Measurements from ENCODE around the gene TRAF2.
A peak's percentile ranks its signal among the peaks of the same experiment; 100 is the strongest.

Gene TRAF2

GRCh38 chr9:136957461-136957860 is 71.1 kb downstream of the TRAF2 start:
- Mint-ChIP-seq H3K4me3 (no peak overlapping the region), H3K9me3 (peaks cover 9 to 13% of the 10 kb centered on the region in 2 donors), H3K27ac (no peak overlapping the region), H3K27me3 (no peaks in the 10 kb centered on the region), H3K4me1 (peaks cover 39% of the 10 kb centered on the region)
- ATAC-seq (no peak), DNase-seq (no peak)

DNA sequence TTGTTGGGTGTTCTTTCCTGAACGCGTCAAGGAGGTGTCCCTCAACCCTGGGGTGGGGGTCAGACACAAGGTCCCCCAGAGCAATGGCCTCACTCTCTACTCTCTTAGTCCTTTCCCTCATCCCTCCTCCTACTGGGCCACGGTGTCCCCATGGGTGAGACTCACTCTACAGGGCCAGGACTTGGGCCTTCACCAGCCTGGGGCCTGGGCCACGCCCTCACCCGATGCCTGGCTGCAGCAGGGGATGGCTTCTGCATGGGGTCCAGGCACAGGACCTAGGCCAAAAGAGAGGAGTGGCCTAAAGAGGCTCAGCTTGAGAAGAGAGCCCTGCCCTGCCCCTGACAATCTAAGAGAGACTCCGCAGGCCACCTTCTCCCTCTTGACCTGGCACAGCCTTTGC is 71.6 kb downstream of the TRAF2 start:
- ATAC-seq (no peak), DNase-seq (no peak)
- no peak overlapping the region for H3K27ac Mint-ChIP-seq
- H3K9me3 Mint-ChIP-seq, result peaks cover 9 to 13% of the 10 kb centered on the region in 2 donors
- no peaks in the 10 kb centered on the region for H3K27me3 Mint-ChIP-seq
- peaks cover 43% of the 10 kb centered on the region for H3K4me1 Mint-ChIP-seq
- no peak overlapping the region for H3K4me3 Mint-ChIP-seq

- no peak overlapping the region for H3K27ac Mint-ChIP-seq
- H3K4me1 Mint-ChIP-seq, result peaks cover 47% of the 10 kb centered on the region
- ATAC-seq (no peak), DNase-seq (no peak)
- H3K4me3 Mint-ChIP-seq, result no peak overlapping the region
- peaks cover 9 to 13% of the 10 kb centered on the region in 2 donors for H3K9me3 Mint-ChIP-seq
- no peaks in the 10 kb centered on the region for H3K27me3 Mint-ChIP-seq
Measured at GRCh38 chr9:136958473-136958872, 72.2 kb downstream of the TRAF2 start.

DNA sequence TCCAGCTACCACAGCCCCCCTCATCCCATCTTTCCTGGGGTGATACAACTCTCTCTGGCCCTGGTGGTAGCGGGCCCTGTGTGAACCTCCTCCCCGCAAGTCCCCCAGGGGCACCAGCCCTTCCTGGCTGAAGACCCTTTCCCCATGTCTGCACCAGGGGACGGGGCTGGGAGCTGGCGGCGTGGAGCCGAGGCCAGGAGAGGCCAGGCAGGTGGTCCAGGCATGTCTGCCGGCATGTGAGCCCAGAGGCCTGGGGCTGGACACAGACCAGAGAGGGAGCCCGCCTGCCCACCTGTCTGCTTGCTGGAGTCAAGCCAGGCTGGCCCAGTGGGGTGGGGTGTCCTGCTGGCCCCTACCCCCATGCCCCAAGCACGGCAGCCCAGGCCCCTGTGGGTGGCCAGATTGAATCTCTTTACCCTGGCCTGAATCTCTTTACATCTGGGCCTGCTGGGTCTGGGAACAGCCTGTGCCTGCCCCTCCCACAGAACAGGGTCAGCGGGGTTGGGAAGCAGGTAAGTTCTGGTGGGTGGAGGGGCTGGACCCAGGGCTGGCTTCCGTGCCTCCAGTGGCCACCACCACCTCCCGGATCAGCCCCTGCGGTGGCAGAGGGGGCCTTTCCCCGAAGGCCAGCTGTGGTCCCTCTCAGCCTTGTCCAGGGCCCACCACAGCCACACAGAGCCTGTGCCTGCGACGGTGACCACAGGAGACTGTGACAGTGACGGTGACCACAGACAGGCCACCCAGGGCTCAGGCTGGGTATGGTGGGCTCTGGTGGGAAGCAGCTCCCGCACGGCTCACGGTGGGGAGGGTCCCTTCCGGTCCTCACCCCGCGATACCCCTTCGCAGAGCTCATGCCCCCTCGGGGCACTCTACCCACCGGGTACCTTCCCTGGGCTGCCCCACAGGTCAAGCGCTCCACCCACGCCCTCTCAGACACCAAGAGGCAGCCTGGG is 72.9 kb downstream of the TRAF2 start:
- Mint-ChIP-seq H3K9me3 (peaks cover 9 to 13% of the 10 kb centered on the region in 2 donors), H3K4me1 (peaks cover 48% of the 10 kb centered on the region), H3K27me3 (no peaks in the 10 kb centered on the region), H3K4me3 (no peak overlapping the region), H3K27ac (peak overlapping the region in 1 of 2 donors; percentile 67)
- ATAC-seq (peak; percentile 44), DNase-seq (no peak)

DNA sequence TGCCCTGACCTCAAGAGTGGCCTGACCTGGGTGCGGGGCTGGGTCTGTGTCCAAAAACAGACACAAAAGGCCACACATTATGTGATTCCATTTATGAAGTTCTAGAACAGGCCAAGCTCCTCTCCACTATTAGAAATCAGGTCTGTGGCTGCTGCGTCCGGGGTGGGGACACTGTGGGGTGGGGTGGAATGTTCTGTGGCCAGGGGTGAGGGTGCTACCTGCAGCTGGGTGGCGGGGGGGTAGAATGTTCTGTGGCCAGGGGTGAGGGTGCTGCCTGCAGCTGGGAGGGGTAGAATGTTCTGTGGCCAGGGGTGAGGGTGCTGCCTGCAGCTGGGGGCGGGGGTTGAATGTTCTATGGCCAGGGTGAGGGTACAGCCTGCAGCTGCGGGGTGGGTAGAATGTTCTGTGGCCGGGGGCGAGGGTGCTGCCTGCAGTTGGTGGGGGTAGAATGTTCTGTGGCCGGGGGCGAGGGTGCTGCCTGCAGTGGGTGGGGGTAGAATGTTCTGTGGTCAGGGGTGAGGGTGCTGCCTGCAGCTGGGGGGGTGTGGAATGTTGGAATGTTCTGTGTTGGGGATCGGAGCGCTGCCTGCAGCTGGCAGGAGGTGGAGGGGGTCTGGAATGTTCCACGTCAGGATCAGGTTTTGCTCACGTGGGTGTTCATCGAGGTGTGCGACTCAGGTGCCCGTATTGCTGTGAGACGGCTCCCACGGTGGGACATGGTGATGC is 74.1 kb downstream of the TRAF2 start:
- DNase-seq (no peak), ATAC-seq (no peak)
- Mint-ChIP-seq H3K4me3 (no peak overlapping the region), H3K9me3 (peaks cover 9 to 13% of the 10 kb centered on the region in 2 donors), H3K27ac (peak overlapping the region; percentile 20 to 59), H3K4me1 (peaks cover 58% of the 10 kb centered on the region), H3K27me3 (no peaks in the 10 kb centered on the region)

GRCh38 chr9:136960938-136961275 is 74.6 kb downstream of the TRAF2 start:
- Mint-ChIP-seq H3K27me3 (no peaks in the 10 kb centered on the region), H3K4me1 (peaks cover 63% of the 10 kb centered on the region), H3K4me3 (no peak overlapping the region), H3K9me3 (peaks cover 9 to 12% of the 10 kb centered on the region in 2 donors), H3K27ac (no peak overlapping the region)
- ATAC-seq, result no peak
- DNase-seq, result no peak

DNA sequence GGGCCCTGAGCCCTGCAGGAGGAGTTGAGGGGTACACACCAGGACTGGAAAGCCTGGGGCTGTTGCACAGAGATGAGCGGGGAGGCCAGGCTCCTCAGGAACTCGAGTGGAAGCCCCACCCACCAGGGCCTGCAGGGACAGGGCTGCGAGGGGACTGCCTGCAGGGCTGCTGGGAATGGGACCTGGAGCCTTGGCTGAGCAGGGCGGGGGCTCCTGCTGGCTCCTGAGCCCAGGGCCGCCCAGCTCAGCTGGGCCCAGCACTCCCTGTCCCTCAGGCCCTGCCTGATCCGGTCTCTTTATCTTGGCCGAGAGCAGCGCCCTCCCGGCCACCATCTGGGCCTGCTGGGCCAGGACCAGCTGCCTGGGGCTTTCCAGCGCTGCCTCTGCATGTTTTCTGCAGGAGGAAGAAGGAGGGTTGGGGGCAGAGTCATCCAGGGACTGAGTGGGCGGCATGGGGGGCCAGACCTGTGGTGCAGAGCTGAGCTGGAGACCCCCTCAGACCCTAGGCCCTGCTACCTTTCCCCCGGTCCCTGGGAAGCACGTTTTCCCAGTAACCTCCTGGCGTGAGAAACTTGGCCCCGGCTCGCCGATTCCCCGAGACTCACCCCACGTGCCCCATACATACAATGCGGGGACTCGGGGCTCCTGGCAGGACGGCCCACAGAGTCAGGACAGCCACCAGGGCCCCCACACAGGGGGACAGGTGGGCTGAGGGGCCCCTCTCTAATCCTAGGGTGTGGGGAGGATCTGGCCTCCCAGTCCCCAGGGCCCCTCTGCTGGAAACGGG is 75.2 kb downstream of the TRAF2 start:
- Mint-ChIP-seq H3K9me3 (peaks cover 5 to 6% of the 10 kb centered on the region in 2 donors), H3K4me1 (peaks cover 69% of the 10 kb centered on the region), H3K27ac (no peak overlapping the region), H3K4me3 (no peak overlapping the region), H3K27me3 (no peaks in the 10 kb centered on the region)
- no peak for ATAC-seq
- no peak for DNase-seq

- no peaks in the 10 kb centered on the region for H3K27me3 Mint-ChIP-seq
- no peaks in the 10 kb centered on the region for H3K9me3 Mint-ChIP-seq
- DNase-seq (no peak), ATAC-seq (no peak)
- peaks cover 70% of the 10 kb centered on the region for H3K4me1 Mint-ChIP-seq
- H3K27ac Mint-ChIP-seq, result no peak overlapping the region
- H3K4me3 Mint-ChIP-seq, result no peak overlapping the region
Measured at GRCh38 chr9:136962163-136962562, 75.8 kb downstream of the TRAF2 start.

DNA sequence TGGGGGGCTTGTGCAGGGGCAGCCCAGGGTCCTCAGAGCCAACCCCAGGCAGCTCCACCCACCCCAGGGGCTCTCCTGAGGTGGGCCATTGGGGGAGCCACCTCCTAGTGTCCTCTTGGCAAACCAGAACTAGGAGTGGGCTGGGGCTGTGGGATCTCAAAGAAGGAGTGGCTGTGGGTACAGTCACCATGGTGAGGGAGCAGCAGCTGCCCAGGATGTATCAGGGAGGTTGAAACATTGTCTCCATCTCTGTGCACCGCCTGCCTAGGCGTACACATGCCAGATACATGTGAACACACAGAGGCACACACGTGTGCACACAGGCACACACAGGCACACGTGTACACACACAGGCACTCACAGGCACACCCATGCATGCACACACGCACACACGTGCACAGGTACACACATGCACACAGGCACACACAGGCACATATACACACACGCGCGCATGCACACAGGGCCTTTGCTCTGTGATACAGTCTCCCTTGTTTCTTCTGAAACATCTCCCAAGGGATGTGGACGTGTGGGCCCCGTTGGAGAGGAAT is 76.5 kb downstream of the TRAF2 start:
- H3K4me1 Mint-ChIP-seq, result peaks cover 70% of the 10 kb centered on the region
- no peaks in the 10 kb centered on the region for H3K9me3 Mint-ChIP-seq
- no peak overlapping the region for H3K4me3 Mint-ChIP-seq
- ATAC-seq (no peak), DNase-seq (no peak)
- H3K27me3 Mint-ChIP-seq, result no peaks in the 10 kb centered on the region
- no peak overlapping the region for H3K27ac Mint-ChIP-seq

GRCh38 chr9:136963341-136963740 is 77.0 kb downstream of the TRAF2 start:
- ATAC-seq, result no peak
- Mint-ChIP-seq H3K4me1 (peaks cover 68% of the 10 kb centered on the region), H3K27ac (peak overlapping the region in 1 of 2 donors; percentile 19), H3K9me3 (no peaks in the 10 kb centered on the region), H3K4me3 (no peak overlapping the region), H3K27me3 (no peaks in the 10 kb centered on the region)
- no peak for DNase-seq

- no peak overlapping the region for H3K27ac Mint-ChIP-seq
- H3K4me3 Mint-ChIP-seq, result no peak overlapping the region
- peaks cover 64% of the 10 kb centered on the region for H3K4me1 Mint-ChIP-seq
- no peak for DNase-seq
- peak; percentile 15 for ATAC-seq
- H3K9me3 Mint-ChIP-seq, result no peaks in the 10 kb centered on the region
- no peaks in the 10 kb centered on the region for H3K27me3 Mint-ChIP-seq
Measured at GRCh38 chr9:136963751-136964150, 77.4 kb downstream of the TRAF2 start.

- Mint-ChIP-seq H3K27ac (no peak overlapping the region), H3K9me3 (no peaks in the 10 kb centered on the region), H3K27me3 (no peaks in the 10 kb centered on the region), H3K4me1 (peaks cover 59% of the 10 kb centered on the region), H3K4me3 (no peak overlapping the region)
- no peak for DNase-seq
- no peak for ATAC-seq
Measured at GRCh38 chr9:136964171-136964689, 77.9 kb downstream of the TRAF2 start.

DNA sequence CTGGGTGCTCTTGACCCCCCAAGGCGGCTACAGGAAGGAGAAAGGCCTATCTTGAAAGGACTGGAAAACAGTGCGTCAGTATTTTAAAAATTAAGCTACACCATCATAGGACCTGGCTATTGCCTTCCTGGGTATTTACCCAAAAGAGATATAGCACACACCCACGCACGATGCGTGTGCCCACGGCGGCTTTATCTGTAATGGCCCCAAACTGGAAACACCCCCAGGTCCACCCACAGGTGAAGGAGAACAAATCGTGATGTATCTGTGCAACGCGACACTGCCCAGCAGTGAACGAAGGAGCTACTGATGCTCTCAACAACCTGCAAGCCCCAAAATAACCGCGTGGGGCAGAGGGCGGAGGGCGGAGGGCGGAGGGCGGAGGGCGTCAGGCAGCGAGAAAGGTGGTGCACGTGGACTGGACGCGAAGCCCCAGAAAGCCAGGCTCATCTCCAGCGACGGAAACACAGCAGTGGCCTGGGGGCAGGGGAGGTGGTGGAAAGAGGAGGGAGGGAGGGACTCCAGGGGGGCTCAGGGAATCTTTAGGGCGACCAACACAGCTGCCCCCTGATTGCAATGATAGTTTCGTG is 78.6 kb downstream of the TRAF2 start:
- no peak overlapping the region for H3K27ac Mint-ChIP-seq
- ATAC-seq (no peak), DNase-seq (no peak)
- H3K27me3 Mint-ChIP-seq, result no peaks in the 10 kb centered on the region
- no peaks in the 10 kb centered on the region for H3K9me3 Mint-ChIP-seq
- H3K4me1 Mint-ChIP-seq, result peaks cover 54% of the 10 kb centered on the region
- H3K4me3 Mint-ChIP-seq, result no peak overlapping the region

- no peak for DNase-seq
Measured at GRCh38 chr9:136965771-136966484, 79.6 kb downstream of the TRAF2 start.

More at GRCh38 chr9:136965771-136966484, 79.6 kb downstream of the TRAF2 start:
- peak overlapping the region; percentile 72 to 78 for H3K4me3 Mint-ChIP-seq
- H3K4me1 Mint-ChIP-seq, result peaks cover 51% of the 10 kb centered on the region
- no peaks in the 10 kb centered on the region for H3K9me3 Mint-ChIP-seq
- H3K27me3 Mint-ChIP-seq, result no peaks in the 10 kb centered on the region
- peak; percentile 73 for ATAC-seq
- peak overlapping the region in 1 of 2 donors; percentile 86 for H3K27ac Mint-ChIP-seq
